Panc1 (cell line): ENCODE data around the gene KCNJ1. TPM values are rescaled to one million over a fixed set of nuclear protein-coding genes. Genes with fewer than 3 reads are reported as not detected.

Source experiments
- ATAC-seq: fragments of 200-7000 bp; cut with Tn5 transposase; 2 replicates; pipeline ENCODE4 v1.9.1; 2020; ENCODE audit warnings: mild to moderate bottlenecking, moderate library complexity
- BruUV-seq: library from RNA; stranded (reverse); fragments of 400-500 nt; replicated peaks from 2 replicates; lab custom pipeline; 2021; lab: Mats Ljungman, UMichigan
- CTCF ChIA-PET: fragments of 300-600 bp; sonication (Branson Sonifier 250); formaldehyde crosslinking; loops from one replicate; lab custom pipeline; 2022; ENCODE audit warnings: antibody characterized with exemption; lab: Charles Lee
- POLR2A ChIA-PET: fragments of 300-600 bp; sonication (Branson Sonifier 250); formaldehyde crosslinking; loops from one replicate; lab custom pipeline; 2022; ENCODE audit warnings: antibody characterized with exemption; lab: Charles Lee
- DNase-seq: peaks from one replicate; pipeline ENCODE4 v3.0.0-alpha.2; 2010; ENCODE audit warnings: low read depth, low spot score
- H3K27ac ChIP-seq: 2 replicates; pipeline ENCODE4 v1.5.1; 2011; ENCODE audit warnings: mild to moderate bottlenecking, low read length, inconsistent platforms
- H3K27me3 ChIP-seq: fragments of 200-500 bp; sonication (Bioruptor generic); 2 replicates; pipeline ENCODE4 v1.6.0; 2014; ENCODE audit warnings: low read length, inconsistent platforms; ENCODE audit not compliant: control insufficient read depth, insufficient read depth
- H3K36me3 ChIP-seq: fragments of 200-500 bp; sonication (Bioruptor generic); 2 replicates; pipeline ENCODE4 v1.5.1; 2014; ENCODE audit warnings: inconsistent platforms, mild to moderate bottlenecking, low read length, moderate library complexity; ENCODE audit not compliant: control insufficient read depth, insufficient read depth
- H3K4me1 ChIP-seq: 2 replicates; pipeline ENCODE4 v1.5.1; 2011; ENCODE audit warnings: inconsistent platforms, mild to moderate bottlenecking, low read length, moderate library complexity; ENCODE audit not compliant: control insufficient read depth, insufficient read depth
- H3K4me3 ChIP-seq, 2 experiments: 2 replicates each; pipeline ENCODE4 v1.5.1; 2011 to 2012; ENCODE audit warnings: low read depth in 2 of 2, low read length in 2 of 2, mild to moderate bottlenecking in 2 of 2, inconsistent platforms in 1 of 2, moderate library complexity in 1 of 2
- H3K9me3 ChIP-seq: fragments of 200-500 bp; sonication (Bioruptor generic); 2 replicates; pipeline ENCODE4 v1.5.1; 2014; ENCODE audit warnings: low read depth, mild to moderate bottlenecking, inconsistent platforms, low read length, moderate library complexity; ENCODE audit not compliant: control insufficient read depth, insufficient read depth
- POLR2AphosphoS5 ChIP-seq: IDR thresholded peaks from 2 replicates; pipeline ENCODE4 v1.6.1; 2012; ENCODE audit warnings: mild to moderate bottlenecking, low read depth, low read length, moderate library complexity
- SIN3A ChIP-seq: IDR thresholded peaks from 2 replicates; pipeline ENCODE4 v1.6.1; 2012; ENCODE audit warnings: low read depth, mild to moderate bottlenecking, low read length, moderate library complexity, borderline replicate concordance; ENCODE audit not compliant: insufficient read depth
- TCF7L2 ChIP-seq: IDR thresholded peaks from 2 replicates; pipeline ENCODE4 v1.6.1; 2011; ENCODE audit warnings: mild to moderate bottlenecking, low read depth, low read length, inconsistent platforms
- in situ Hi-C: cut with HindIII; loops from 2 replicates; pipeline ENCODE4 v1.10.0; 2016; ENCODE audit warnings: low sequenced_read_pairs, low pct_unique_long_range_greater_than_20kb
- intact Hi-C: fragments of 100-400 bp; cut with micrococcal nuclease; formaldehyde crosslinking; loops from one replicate; pipeline ENCODE4 v1.10.0; 2022; ENCODE audit not compliant: unreplicated experiment
- total RNA-seq: library from RNA; stranded (reverse); gene quantifications from one replicate; pipeline ENCODE4 v1.2.1, GENCODE V29; 2021; ENCODE audit not compliant: unreplicated experiment
- TF ChIP-seq, protein P1 (sequence below): fragments of 450-650 bp; IDR thresholded peaks from 2 replicates; pipeline ENCODE4 v1.5.1; 2017; ENCODE audit warnings: mild to moderate bottlenecking
- TF ChIP-seq, protein P2 (sequence below), 2 experiments: IDR thresholded peaks; 2 replicates each; pipeline ENCODE4 v1.6.1; 2011 to 2012; ENCODE audit warnings: low read depth in 2 of 2, control low read depth in 1 of 2, low read length in 1 of 2, mild to moderate bottlenecking in 1 of 2, moderate library complexity in 1 of 2; ENCODE audit not compliant: insufficient read depth in 1 of 2

Gene KCNJ1
- total RNA-seq, 1 experiment from 2014 or later: not detected

DNA sequence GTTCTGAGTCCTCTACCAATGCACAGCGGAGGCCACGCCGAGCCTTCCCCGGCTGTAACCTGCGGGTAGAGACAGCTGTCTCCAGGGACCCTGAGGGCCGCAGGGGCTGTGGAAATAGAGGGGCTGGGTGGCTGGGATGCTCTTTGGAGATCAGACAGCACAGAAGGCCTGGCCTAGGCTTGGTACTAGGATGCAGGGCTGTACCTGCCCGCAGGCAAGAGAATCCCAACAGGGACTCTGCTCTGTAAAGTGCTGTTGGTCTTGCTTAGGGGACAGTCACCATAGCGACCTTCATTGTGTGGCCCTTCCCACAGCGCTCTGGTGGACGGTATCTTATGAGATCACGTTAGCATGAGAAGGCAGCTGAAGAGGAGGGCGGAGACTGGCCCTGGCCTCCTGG, 12.7 kb upstream of the KCNJ1 start:
- TF ChIP-seq, protein P1, sequence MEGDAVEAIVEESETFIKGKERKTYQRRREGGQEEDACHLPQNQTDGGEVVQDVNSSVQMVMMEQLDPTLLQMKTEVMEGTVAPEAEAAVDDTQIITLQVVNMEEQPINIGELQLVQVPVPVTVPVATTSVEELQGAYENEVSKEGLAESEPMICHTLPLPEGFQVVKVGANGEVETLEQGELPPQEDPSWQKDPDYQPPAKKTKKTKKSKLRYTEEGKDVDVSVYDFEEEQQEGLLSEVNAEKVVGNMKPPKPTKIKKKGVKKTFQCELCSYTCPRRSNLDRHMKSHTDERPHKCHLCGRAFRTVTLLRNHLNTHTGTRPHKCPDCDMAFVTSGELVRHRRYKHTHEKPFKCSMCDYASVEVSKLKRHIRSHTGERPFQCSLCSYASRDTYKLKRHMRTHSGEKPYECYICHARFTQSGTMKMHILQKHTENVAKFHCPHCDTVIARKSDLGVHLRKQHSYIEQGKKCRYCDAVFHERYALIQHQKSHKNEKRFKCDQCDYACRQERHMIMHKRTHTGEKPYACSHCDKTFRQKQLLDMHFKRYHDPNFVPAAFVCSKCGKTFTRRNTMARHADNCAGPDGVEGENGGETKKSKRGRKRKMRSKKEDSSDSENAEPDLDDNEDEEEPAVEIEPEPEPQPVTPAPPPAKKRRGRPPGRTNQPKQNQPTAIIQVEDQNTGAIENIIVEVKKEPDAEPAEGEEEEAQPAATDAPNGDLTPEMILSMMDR: no peak
- TF ChIP-seq, protein P2, sequence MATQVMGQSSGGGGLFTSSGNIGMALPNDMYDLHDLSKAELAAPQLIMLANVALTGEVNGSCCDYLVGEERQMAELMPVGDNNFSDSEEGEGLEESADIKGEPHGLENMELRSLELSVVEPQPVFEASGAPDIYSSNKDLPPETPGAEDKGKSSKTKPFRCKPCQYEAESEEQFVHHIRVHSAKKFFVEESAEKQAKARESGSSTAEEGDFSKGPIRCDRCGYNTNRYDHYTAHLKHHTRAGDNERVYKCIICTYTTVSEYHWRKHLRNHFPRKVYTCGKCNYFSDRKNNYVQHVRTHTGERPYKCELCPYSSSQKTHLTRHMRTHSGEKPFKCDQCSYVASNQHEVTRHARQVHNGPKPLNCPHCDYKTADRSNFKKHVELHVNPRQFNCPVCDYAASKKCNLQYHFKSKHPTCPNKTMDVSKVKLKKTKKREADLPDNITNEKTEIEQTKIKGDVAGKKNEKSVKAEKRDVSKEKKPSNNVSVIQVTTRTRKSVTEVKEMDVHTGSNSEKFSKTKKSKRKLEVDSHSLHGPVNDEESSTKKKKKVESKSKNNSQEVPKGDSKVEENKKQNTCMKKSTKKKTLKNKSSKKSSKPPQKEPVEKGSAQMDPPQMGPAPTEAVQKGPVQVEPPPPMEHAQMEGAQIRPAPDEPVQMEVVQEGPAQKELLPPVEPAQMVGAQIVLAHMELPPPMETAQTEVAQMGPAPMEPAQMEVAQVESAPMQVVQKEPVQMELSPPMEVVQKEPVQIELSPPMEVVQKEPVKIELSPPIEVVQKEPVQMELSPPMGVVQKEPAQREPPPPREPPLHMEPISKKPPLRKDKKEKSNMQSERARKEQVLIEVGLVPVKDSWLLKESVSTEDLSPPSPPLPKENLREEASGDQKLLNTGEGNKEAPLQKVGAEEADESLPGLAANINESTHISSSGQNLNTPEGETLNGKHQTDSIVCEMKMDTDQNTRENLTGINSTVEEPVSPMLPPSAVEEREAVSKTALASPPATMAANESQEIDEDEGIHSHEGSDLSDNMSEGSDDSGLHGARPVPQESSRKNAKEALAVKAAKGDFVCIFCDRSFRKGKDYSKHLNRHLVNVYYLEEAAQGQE (IDR thresholded peaks at IDR 0.05; ENCODE audit: insufficient read depth in 1 of 2, low read depth in 2 of 2, low read length in 1 of 2): no peak
- TF ChIP-seq SIN3A (no peak), POLR2AphosphoS5 (no peak), TCF7L2 (no peak)
- no peaks in the 10 kb centered on the region for H3K4me1 ChIP-seq
- CTCF ChIA-PET: no interaction called here
- POLR2A ChIA-PET: no interaction called here
- H3K36me3 ChIP-seq: no peaks in the 10 kb centered on the region
- BruUV-seq: no TSS peak
- DNase-seq (no peak), ATAC-seq (no peak)
- intact Hi-C loops (loop anchor here (5.0 to 10.0 kb wide), 3 partner anchors 235 to 875 kb away; no protein-coding TSS in a partner anchor), in situ Hi-C loops (no loop called here)
- H3K9me3 ChIP-seq: no peaks in the 10 kb centered on the region
- no peak overlapping the region for H3K4me3 ChIP-seq
- no peak overlapping the region for H3K27ac ChIP-seq
- H3K27me3 ChIP-seq: peaks cover 21% of the 10 kb centered on the region

DNA sequence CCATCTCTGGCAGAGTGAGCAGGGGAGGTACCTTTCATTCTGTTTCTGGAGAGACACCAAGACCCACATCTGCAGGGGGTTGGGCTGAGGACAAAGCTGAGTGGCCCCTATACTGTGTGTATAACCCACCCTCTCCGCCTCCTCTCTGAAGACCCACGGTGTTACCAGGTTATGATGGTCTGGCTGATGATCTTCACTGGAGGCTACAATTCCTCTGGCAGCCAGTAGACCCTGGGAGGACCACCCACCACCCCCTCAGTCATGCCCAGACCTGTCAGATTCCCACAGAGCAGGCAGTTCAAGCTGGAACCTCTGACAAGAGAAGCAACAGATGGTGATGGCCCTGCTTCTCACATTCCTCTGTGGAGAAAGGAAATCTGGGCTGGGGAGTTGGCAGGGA, 11.4 kb upstream of the KCNJ1 start:
- H3K9me3 ChIP-seq: no peaks in the 10 kb centered on the region
- in situ Hi-C loops (no loop called here), intact Hi-C loops (no loop called here)
- TF ChIP-seq, protein P1: no peak
- TF ChIP-seq, protein P2 (IDR thresholded peaks at IDR 0.05; ENCODE audit: insufficient read depth in 1 of 2, low read depth in 2 of 2, low read length in 1 of 2): no peak
- TF ChIP-seq TCF7L2 (no peak), POLR2AphosphoS5 (no peak), SIN3A (no peak)
- BruUV-seq: no TSS peak
- POLR2A ChIA-PET: no interaction called here
- H3K27me3 ChIP-seq: peaks cover 23% of the 10 kb centered on the region
- H3K4me1 ChIP-seq: no peaks in the 10 kb centered on the region
- no peak overlapping the region for H3K27ac ChIP-seq
- CTCF ChIA-PET: no interaction called here
- H3K4me3 ChIP-seq: no peak overlapping the region
- ATAC-seq (no peak), DNase-seq (no peak)
- no peaks in the 10 kb centered on the region for H3K36me3 ChIP-seq
